BLaER1 treated with 17β-estradiol and CSF1 and Interleukin-3, amounts not matched to agents 10 nM and 100 nM (cell line): ENCODE results near the gene FAXDC2.

Experiments used
- H3K27ac ChIP-seq, 11 experiments: shearing (Covaris generic); formaldehyde crosslinking; 2 replicates each; pipeline ENCODE4 v1.8.1; 2022
- H3K27me3 ChIP-seq, 11 experiments: shearing (Covaris generic); formaldehyde crosslinking; 2 replicates each; pipeline ENCODE4 v1.8.1; 2022
- H3K36me3 ChIP-seq, 11 experiments: shearing (Covaris generic); formaldehyde crosslinking; 2 replicates each; pipeline ENCODE4 v1.8.1; 2022
- H3K4me1 ChIP-seq, 10 experiments: shearing (Covaris generic); formaldehyde crosslinking; 2 replicates each; pipeline ENCODE4 v1.8.1; 2022
- H3K4me2 ChIP-seq, 11 experiments: shearing (Covaris generic); formaldehyde crosslinking; 2 replicates each; pipeline ENCODE4 v1.8.1; 2022
- H3K4me3 ChIP-seq, 10 experiments: shearing (Covaris generic); formaldehyde crosslinking; 2 replicates each; pipeline ENCODE4 v1.8.1; 2022
- H3K9ac ChIP-seq, 11 experiments: shearing (Covaris generic); formaldehyde crosslinking; 2 replicates each; pipeline ENCODE4 v1.8.1; 2022
- H3K9me3 ChIP-seq, 11 experiments: shearing (Covaris generic); formaldehyde crosslinking; replicated peaks in 1 of 11; 2 replicates each; pipeline ENCODE4 v1.8.1; 2022
- H4K20me1 ChIP-seq, 11 experiments: shearing (Covaris generic); formaldehyde crosslinking; 2 replicates each; pipeline ENCODE4 v1.8.1; 2022
- Cebpa-rat ChIP-seq, 11 experiments: shearing (Covaris generic); IDR thresholded peaks; 2 replicates each; pipeline ENCODE4 v1.8.1; 2022

FAXDC2 gene

DNA sequence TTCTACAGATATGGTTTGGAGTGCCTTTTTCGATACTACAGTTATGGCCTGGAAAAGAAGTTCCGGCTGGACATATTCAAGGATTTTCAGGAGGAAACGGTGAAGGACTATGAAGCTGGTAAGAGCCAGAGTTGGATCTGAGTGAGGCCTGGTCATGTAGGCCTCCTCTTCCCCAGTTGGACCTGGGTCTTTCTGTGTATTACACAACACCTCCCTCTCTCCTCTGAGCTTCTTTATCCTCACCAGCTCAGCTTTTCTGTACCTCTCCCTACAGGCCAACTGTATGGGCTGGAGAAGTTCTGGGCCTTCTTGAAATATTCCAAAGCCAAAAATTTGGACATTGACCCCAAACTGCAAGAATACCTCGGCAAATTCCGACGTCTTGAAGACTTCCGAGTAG lies 39.2 kb downstream of the FAXDC2 start:
- TF ChIP-seq Cebpa-rat (IDR thresholded peaks at IDR 0.05): peak in 4 of 11 experiments; percentile 37 to 68 (median 46); a peak in 4 of 22 replicates
- Histone ChIP-seq H3K4me2 (peak overlapping the region in 3 of 11 experiments; percentile 18 to 64 (median 53); a peak in 1 of 22 replicates), H3K27ac (no peak overlapping the region; a peak in 1 of 22 replicates), H3K4me3 (no peak overlapping the region), H3K27me3 (no peaks in the 10 kb centered on the region), H3K36me3 (peaks cover 93 to 99% (median 97%) of the 10 kb centered on the region in 11 experiments), H3K9ac (no peak overlapping the region), H3K9me3 (no peaks in the 10 kb centered on the region), H3K4me1 (peaks cover 17 to 35% (median 24%) of the 10 kb centered on the region in 10 experiments), H4K20me1 (peaks cover 56 to 95% (median 79%) of the 10 kb centered on the region in 11 experiments; a peak in 21 of 22 replicates)

DNA sequence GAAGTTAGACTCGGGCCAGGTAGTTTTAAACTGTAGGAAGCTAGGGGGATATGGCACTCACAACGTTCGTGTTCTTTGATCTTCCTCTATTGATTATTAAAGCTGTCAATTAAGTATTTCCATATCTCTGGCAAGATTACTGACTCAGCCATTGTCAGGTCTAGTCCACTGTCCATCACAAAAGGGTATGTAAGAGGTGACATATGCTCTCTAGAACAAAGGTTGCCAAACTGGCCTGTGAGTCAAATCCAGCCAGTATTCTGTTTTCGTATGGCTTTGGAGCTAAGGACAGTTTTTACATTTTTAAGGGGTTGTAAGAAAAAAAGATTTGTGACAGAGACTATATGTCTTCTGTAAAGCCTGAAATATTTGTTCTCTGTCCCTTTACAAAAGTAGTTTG lies 44.2 kb downstream of the FAXDC2 start:
- no peak overlapping the region for H3K9ac ChIP-seq
- no peak overlapping the region for H3K4me3 ChIP-seq
- H3K4me2 ChIP-seq: no peak overlapping the region
- H4K20me1 ChIP-seq: peaks cover 49 to 96% (median 69%) of the 10 kb centered on the region in 11 experiments; a peak in 20 of 22 replicates
- peaks cover 99 to 100% (median 100%) of the 10 kb centered on the region in 11 experiments for H3K36me3 ChIP-seq
- no peaks in the 10 kb centered on the region; a peak in 1 of 22 replicates for H3K27me3 ChIP-seq
- peaks cover 0 to 8% (median 0%) of the 10 kb centered on the region in 10 experiments; a peak in 3 of 20 replicates for H3K4me1 ChIP-seq
- H3K9me3 ChIP-seq: no peaks in the 10 kb centered on the region
- H3K27ac ChIP-seq: no peak overlapping the region
- no peak for TF ChIP-seq Cebpa-rat (IDR thresholded peaks at IDR 0.05)

DNA sequence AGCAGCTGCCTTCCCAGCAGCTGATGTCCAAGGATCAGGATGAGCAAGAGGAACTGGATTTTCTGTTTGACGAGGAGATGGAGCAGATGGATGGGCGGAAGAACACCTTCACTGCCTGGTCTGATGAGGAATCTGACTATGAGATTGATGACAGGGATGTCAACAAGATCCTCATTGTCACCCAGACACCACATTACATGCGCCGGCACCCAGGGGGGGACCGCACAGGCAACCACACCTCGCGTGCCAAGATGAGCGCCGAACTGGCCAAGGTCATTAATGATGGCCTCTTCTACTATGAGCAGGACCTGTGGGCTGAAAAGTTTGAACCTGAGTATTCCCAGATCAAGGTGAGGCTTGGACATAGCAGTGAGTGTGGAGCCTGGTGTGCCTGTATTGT lies 48.4 kb downstream of the FAXDC2 start:
- H3K9me3 ChIP-seq: no peaks in the 10 kb centered on the region
- no peak overlapping the region for H3K27ac ChIP-seq
- H3K4me2 ChIP-seq: no peak overlapping the region
- no peak overlapping the region for H3K4me3 ChIP-seq
- H3K27me3 ChIP-seq: no peaks in the 10 kb centered on the region; a peak in 1 of 22 replicates
- TF ChIP-seq Cebpa-rat (IDR thresholded peaks at IDR 0.05): no peak
- peaks cover 0 to 17% (median 4%) of the 10 kb centered on the region in 10 experiments; a peak in 7 of 20 replicates for H3K4me1 ChIP-seq
- no peak overlapping the region for H3K9ac ChIP-seq
- H4K20me1 ChIP-seq: peaks cover 54 to 100% (median 80%) of the 10 kb centered on the region in 11 experiments; a peak in 20 of 22 replicates
- H3K36me3 ChIP-seq: peaks cover 100% of the 10 kb centered on the region in 11 experiments

DNA sequence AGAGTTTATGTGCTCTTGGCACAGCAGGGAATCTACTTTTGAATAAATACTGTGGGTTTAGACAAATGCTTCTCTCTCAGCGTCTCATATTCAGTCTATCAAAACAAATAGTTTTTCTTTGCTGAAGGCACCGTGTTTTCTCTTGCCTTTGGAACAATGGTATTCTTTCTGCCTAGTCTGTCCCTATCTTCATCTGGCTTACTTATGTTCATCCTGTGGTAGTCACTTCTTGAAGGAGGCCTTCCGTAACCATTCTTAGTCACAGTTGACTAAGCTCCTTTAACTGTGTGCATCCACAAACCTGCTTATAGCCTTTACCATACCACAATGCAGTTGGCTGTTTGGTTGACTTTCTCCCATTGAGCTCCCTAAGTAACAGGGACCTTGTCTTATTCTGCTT lies 49.3 kb downstream of the FAXDC2 start:
- H3K9ac ChIP-seq: no peak overlapping the region

DNA sequence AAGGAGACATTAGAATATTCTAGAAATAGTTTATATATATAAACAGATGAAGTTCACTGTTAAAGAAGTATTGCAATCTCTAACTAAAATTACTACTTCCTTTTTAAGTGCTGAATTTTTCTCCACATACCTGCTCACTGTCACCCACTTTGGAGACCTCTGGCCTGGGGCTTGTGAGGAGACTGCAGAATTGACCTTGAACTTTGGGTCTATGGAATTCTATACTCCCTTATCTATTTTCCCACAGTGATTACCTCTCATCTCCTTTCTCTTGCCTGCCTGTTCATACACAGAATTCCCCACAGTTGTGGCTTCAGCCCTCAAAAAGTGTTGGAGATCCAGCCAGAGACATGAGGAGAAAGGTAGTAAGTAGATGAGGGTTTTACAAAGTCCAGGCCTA lies 49.8 kb downstream of the FAXDC2 start:
- H3K4me3 ChIP-seq: no peak overlapping the region
- H4K20me1 ChIP-seq: peaks cover 52 to 96% (median 77%) of the 10 kb centered on the region in 11 experiments; a peak in 20 of 22 replicates
- no peak for TF ChIP-seq Cebpa-rat (IDR thresholded peaks at IDR 0.05)
- H3K9me3 ChIP-seq: no peaks in the 10 kb centered on the region
- H3K27ac ChIP-seq: no peak overlapping the region
- no peaks in the 10 kb centered on the region; a peak in 1 of 22 replicates for H3K27me3 ChIP-seq
- peaks cover 96% of the 10 kb centered on the region in 11 experiments for H3K36me3 ChIP-seq
- H3K4me1 ChIP-seq: peaks cover 0 to 17% (median 4%) of the 10 kb centered on the region in 10 experiments; a peak in 7 of 20 replicates
- H3K9ac ChIP-seq: no peak overlapping the region
- no peak overlapping the region; a peak in 1 of 22 replicates for H3K4me2 ChIP-seq

More for the DNA sequence above, 49.3 kb downstream of the FAXDC2 start:
- H4K20me1 ChIP-seq: peaks cover 57 to 100% (median 80%) of the 10 kb centered on the region in 11 experiments; a peak in 20 of 22 replicates
- no peak overlapping the region for H3K27ac ChIP-seq
- H3K27me3 ChIP-seq: no peaks in the 10 kb centered on the region; a peak in 1 of 22 replicates
- no peak for TF ChIP-seq Cebpa-rat (IDR thresholded peaks at IDR 0.05)
- H3K36me3 ChIP-seq: peaks cover 100% of the 10 kb centered on the region in 11 experiments
- no peak overlapping the region for H3K4me3 ChIP-seq
- H3K4me1 ChIP-seq: peaks cover 0 to 17% (median 4%) of the 10 kb centered on the region in 10 experiments; a peak in 7 of 20 replicates
- no peaks in the 10 kb centered on the region for H3K9me3 ChIP-seq
- H3K4me2 ChIP-seq: no peak overlapping the region

DNA sequence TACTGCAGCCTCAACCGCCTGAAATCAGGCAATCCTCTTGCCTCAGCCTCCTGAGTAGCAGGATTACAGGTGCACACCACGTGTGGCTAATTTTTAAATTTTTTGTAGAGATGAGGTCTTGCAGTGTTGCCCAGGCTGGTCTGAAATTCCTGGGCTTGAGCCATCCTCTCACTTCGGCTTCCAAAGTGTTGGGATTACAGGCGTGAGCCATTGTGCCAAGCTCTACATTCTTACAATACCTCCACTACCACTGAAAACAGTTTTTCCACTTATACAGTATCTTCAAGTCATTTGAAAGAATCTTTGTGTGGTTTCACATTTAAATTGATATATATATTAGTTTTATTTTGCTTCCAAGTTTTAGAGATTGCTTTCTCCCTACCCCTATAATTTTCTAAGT lies 52.6 kb downstream of the FAXDC2 start:
- Histone ChIP-seq H4K20me1 (peaks cover 52 to 95% (median 86%) of the 10 kb centered on the region in 11 experiments; a peak in 21 of 22 replicates), H3K4me2 (no peak overlapping the region)

DNA sequence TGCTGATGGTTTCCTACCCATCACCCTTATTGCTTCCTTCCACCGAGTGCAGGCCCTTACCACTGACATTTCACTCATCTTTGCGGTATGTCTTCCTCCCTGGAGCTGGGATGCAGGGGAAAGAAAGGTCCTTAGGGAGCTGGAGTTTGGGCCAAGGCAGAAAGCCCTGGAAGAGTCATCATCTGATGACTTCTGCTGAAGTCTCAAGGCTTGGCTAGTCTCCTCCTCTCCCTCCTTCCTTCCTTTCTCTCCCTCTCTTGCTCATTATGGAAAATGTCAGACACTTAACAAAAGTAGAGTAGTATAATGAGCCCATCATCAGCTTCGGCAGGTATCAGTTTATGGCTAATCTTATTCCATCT lies 55.2 kb downstream of the FAXDC2 start:
- Histone ChIP-seq H4K20me1 (peaks cover 68 to 95% (median 89%) of the 10 kb centered on the region in 11 experiments), H3K4me2 (no peak overlapping the region), H3K36me3 (peaks cover 94 to 96% (median 96%) of the 10 kb centered on the region in 11 experiments), H3K27me3 (no peaks in the 10 kb centered on the region), H3K9ac (no peak overlapping the region), H3K9me3 (no peaks in the 10 kb centered on the region), H3K4me1 (peaks cover 0 to 11% (median 4%) of the 10 kb centered on the region in 10 experiments; a peak in 7 of 20 replicates), H3K4me3 (no peak overlapping the region), H3K27ac (no peak overlapping the region)
- TF ChIP-seq Cebpa-rat (IDR thresholded peaks at IDR 0.05): no peak

More for the DNA sequence above, 52.6 kb downstream of the FAXDC2 start:
- Histone ChIP-seq H3K4me1 (peaks cover 0 to 17% (median 4%) of the 10 kb centered on the region in 10 experiments; a peak in 7 of 20 replicates), H3K4me3 (no peak overlapping the region), H3K9me3 (no peaks in the 10 kb centered on the region), H3K27me3 (no peaks in the 10 kb centered on the region; a peak in 1 of 22 replicates), H3K27ac (no peak overlapping the region), H3K36me3 (peaks cover 95 to 96% (median 96%) of the 10 kb centered on the region in 11 experiments), H3K9ac (no peak overlapping the region)
- no peak for TF ChIP-seq Cebpa-rat (IDR thresholded peaks at IDR 0.05)

DNA sequence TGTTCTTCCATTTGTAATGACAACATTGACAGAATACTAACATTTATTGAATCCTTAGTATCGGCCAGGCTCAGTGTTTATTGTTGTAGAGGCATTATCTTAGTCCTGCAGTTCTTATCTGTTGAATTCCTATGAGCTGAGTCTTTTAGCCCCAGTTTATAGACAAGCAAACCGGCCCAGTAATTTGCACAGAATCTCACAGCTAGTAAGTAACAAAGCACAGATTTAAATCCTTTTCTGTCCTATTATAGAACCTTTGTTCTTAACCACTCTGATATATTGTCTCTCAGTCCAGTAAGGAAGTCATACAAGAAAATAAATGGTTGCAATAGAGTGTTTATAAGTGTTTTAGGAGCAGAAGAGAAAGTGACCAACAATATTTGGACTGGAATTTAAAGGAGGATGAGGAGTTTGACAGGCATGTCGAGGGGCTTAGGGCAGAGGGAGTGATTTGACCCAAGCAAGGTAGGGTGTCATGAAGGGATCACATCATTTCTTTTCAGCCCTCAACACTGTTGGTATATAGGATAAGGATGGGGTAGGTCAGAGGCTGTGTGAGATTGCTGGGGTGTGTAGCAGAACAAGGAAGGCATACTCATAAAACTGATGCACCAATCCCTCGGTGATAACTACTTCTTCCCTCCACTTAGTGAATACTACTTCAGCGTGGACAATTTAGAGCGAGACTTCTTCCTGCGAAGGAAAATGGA lies 55.7 kb downstream of the FAXDC2 start:
- TF ChIP-seq Cebpa-rat (IDR thresholded peaks at IDR 0.05): no peak

More for the DNA sequence above, 55.7 kb downstream of the FAXDC2 start:
- Histone ChIP-seq H3K9me3 (no peaks in the 10 kb centered on the region), H3K4me1 (peaks cover 0 to 5% (median 1%) of the 10 kb centered on the region in 10 experiments; a peak in 7 of 20 replicates), H3K27ac (no peak overlapping the region), H4K20me1 (peaks cover 68 to 95% (median 89%) of the 10 kb centered on the region in 11 experiments), H3K36me3 (peaks cover 94 to 96% (median 96%) of the 10 kb centered on the region in 11 experiments), H3K4me2 (no peak overlapping the region), H3K4me3 (no peak overlapping the region), H3K27me3 (no peaks in the 10 kb centered on the region), H3K9ac (no peak overlapping the region)
